Ishikawa (cell line): ENCODE results near the gene CEP43.

Source experiments
- CEBPB ChIP-seq: IDR thresholded peaks from 2 replicates; pipeline ENCODE4 v1.6.1; 2012
- CREB1 ChIP-seq: IDR thresholded peaks from 2 replicates; pipeline ENCODE4 v1.6.1; 2012; ENCODE audit warnings: low read depth
- EGR1 ChIP-seq: IDR thresholded peaks from 2 replicates; pipeline ENCODE4 v1.6.1; 2012
- EP300 ChIP-seq: IDR thresholded peaks from 2 replicates; pipeline ENCODE4 v1.6.1; 2012; ENCODE audit warnings: borderline replicate concordance
- FOXM1 ChIP-seq: IDR thresholded peaks from 2 replicates; pipeline ENCODE4 v1.6.1; 2012; ENCODE audit warnings: low read depth, borderline replicate concordance
- MAX ChIP-seq: IDR thresholded peaks from 2 replicates; pipeline ENCODE4 v1.6.1; 2012
- NFIC ChIP-seq: IDR thresholded peaks from 2 replicates; pipeline ENCODE4 v1.6.1; 2012
- RAD21 ChIP-seq: IDR thresholded peaks from 2 replicates; pipeline ENCODE4 v1.6.1; 2012; ENCODE audit warnings: low read depth
- REST ChIP-seq: IDR thresholded peaks from 2 replicates; pipeline ENCODE4 v1.6.1; 2012; ENCODE audit warnings: low read depth, mild to moderate bottlenecking
- TAF1 ChIP-seq: IDR thresholded peaks from 2 replicates; pipeline ENCODE4 v1.6.1; 2012; ENCODE audit warnings: low read depth, mild to moderate bottlenecking
- TCF12 ChIP-seq: IDR thresholded peaks from 2 replicates; pipeline ENCODE4 v1.6.1; 2012; ENCODE audit warnings: low read depth
- TEAD4 ChIP-seq: IDR thresholded peaks from 2 replicates; pipeline ENCODE4 v1.6.1; 2012
- USF1 ChIP-seq: IDR thresholded peaks from 2 replicates; pipeline ENCODE4 v1.6.1; 2012
- YY1 ChIP-seq: IDR thresholded peaks from 2 replicates; pipeline ENCODE4 v1.6.1; 2012; ENCODE audit warnings: low read depth
- ZBTB7A ChIP-seq: IDR thresholded peaks from 2 replicates; pipeline ENCODE4 v1.6.1; 2012; ENCODE audit warnings: low read depth

CEP43 gene

GRCh38 chr6:166955121-166955864 is 43.9 kb upstream of the CEP43 start:
- TF ChIP-seq TEAD4: no peak
- TF ChIP-seq EGR1: no peak
- TF ChIP-seq CEBPB: no peak
- TF ChIP-seq ZBTB7A: no peak
- no peak for TF ChIP-seq REST
- TF ChIP-seq USF1: no peak
- TF ChIP-seq TCF12: no peak
- no peak for TF ChIP-seq EP300
- no peak for TF ChIP-seq YY1
- TF ChIP-seq TAF1: no peak
- TF ChIP-seq CREB1: no peak
- no peak for TF ChIP-seq NFIC
- no peak for TF ChIP-seq FOXM1
- TF ChIP-seq MAX: no peak
- TF ChIP-seq RAD21: no peak

GRCh38 chr6:166955865-166956443 is 43.2 kb upstream of the CEP43 start:
- TF ChIP-seq TEAD4 (no peak), MAX (peak; percentile 14; the same call in 1 of the 2 replicates)

- 0 out of 2 replicates have a peak, but pooled peaks have one; percentile 14 for TF ChIP-seq TCF12
- no peak for TF ChIP-seq FOXM1
- TF ChIP-seq NFIC: no peak
- TF ChIP-seq ZBTB7A: peak; percentile 32; the same call in 1 of the 2 replicates
- 0 out of 2 replicates have a peak, but pooled peaks have one; percentile 50 for TF ChIP-seq MAX
- TF ChIP-seq EGR1: peak; percentile 70
- TF ChIP-seq RAD21: no peak
- TF ChIP-seq USF1: no peak
- TF ChIP-seq TEAD4: no peak
- no peak for TF ChIP-seq EP300
- TF ChIP-seq CEBPB: no peak
- TF ChIP-seq TAF1: peak; percentile 53; the same call in 1 of the 2 replicates
- TF ChIP-seq YY1: no peak
- TF ChIP-seq CREB1: no peak
- no peak for TF ChIP-seq REST
Measured at GRCh38 chr6:166956444-166957086, 42.6 kb upstream of the CEP43 start, which contains the start of gene RNASET2. TSS of gene RNASET2 (minus strand) at chr6:166956550. CDS start at chr6:166956182, 368 bp downstream.

- TF ChIP-seq CREB1: no peak
- no peak for TF ChIP-seq USF1
- TF ChIP-seq EGR1: 0 out of 2 replicates have a peak, but pooled peaks have one; percentile 42
- no peak for TF ChIP-seq NFIC
- TF ChIP-seq YY1: 0 out of 2 replicates have a peak, but pooled peaks have one; percentile 19
- no peak for TF ChIP-seq RAD21
- no peak for TF ChIP-seq CEBPB
- no peak for TF ChIP-seq FOXM1
- TF ChIP-seq TAF1: no peak
- TF ChIP-seq MAX: no peak
- peak; percentile 8; the same call in 1 of the 2 replicates for TF ChIP-seq TCF12
- no peak for TF ChIP-seq EP300
- TF ChIP-seq ZBTB7A: no peak
- TF ChIP-seq TEAD4: no peak
- no peak for TF ChIP-seq REST
Measured at GRCh38 chr6:166957087-166957804, 42.0 kb upstream of the CEP43 start.
